Measurements from ENCODE around the gene NOSIP. TPM values are rescaled to one million over a fixed set of nuclear protein-coding genes. Genes with fewer than 3 reads are reported as not detected.
A peak's percentile ranks its signal among the peaks of the same experiment; 100 is the strongest.

NOSIP gene
- total and polyA plus RNA-seq, 10 of the 15 experiments (the other 5 are each of a cell fraction or from before 2014, with no cell fraction given), result 7.2 to 85.5 (median 48.4) TPM

- TF ChIP-seq STAT3 (IDR thresholded peaks at IDR 0.05; ENCODE audit: low read depth, low read length) (no peak), IKZF1 (conservative IDR thresholded peaks at IDR 0.05) (no peak), ZNF622 (IDR thresholded peaks at IDR 0.05) (no peak), RCOR1 (conservative IDR thresholded peaks at IDR 0.05; ENCODE audit: low read depth, low read length) (no peak), JUNB (IDR thresholded peaks at IDR 0.05) (no peak), ZSCAN29 (IDR thresholded peaks at IDR 0.05) (no peak), NR2F1 (conservative IDR thresholded peaks at IDR 0.05) (peak; percentile 44; the same call in 1 of the 2 replicates), SRF (IDR thresholded peaks at IDR 0.05; ENCODE audit: low read depth in 2 of 2, low read length in 2 of 2) (no peak), EGR1 (IDR thresholded peaks at IDR 0.05; ENCODE audit: borderline replicate concordance in 1 of 2, low read depth in 2 of 2, low read length in 2 of 2) (0 out of 3 replicates have a peak, but pooled peaks of 1 of the 2 experiments have one; percentile 10), SP1 (IDR thresholded peaks at IDR 0.05; ENCODE audit: low read depth, low read length) (peak; percentile 92), JUND (IDR thresholded peaks at IDR 0.05; ENCODE audit: low read depth, low read length) (no peak), CHD2 (IDR thresholded peaks at IDR 0.05; ENCODE audit: borderline replicate concordance, low read depth, low read length) (peak; percentile 92), HDAC2 (IDR thresholded peaks at IDR 0.05) (no peak), POLR2A (IDR thresholded peaks at IDR 0.05; ENCODE audit: low read depth, low read length) (peak; percentile 57), NFYB (IDR thresholded peaks at IDR 0.05; ENCODE audit: insufficient read depth, low read depth, low read length) (peak; percentile 94), CEBPB (IDR thresholded peaks at IDR 0.05; ENCODE audit: borderline replicate concordance in 1 of 2, low read depth in 2 of 2, low read length in 2 of 2) (no peak), CHD4 (IDR thresholded peaks at IDR 0.05) (no peak), ZNF217 (IDR thresholded peaks at IDR 0.05) (no peak), CREM (IDR thresholded peaks at IDR 0.05; ENCODE audit: low read depth) (0 out of 2 replicates have a peak, but pooled peaks have one; percentile 4), ATF3 (IDR thresholded peaks at IDR 0.05; ENCODE audit: borderline replicate concordance, extremely low read depth, low read depth, low read length) (no peak), IRF4 (IDR thresholded peaks at IDR 0.05; ENCODE audit: low read depth, low read length) (no peak), TCF3 (IDR thresholded peaks at IDR 0.05; ENCODE audit: borderline replicate concordance, insufficient read depth, low read depth, low read length) (no peak), FOXK2 (IDR thresholded peaks at IDR 0.05) (peak; percentile 85), ATF7 (IDR thresholded peaks at IDR 0.05; ENCODE audit: low read depth) (peak; percentile 42; the same call in 1 of the 2 replicates), ZNF274 (IDR thresholded peaks at IDR 0.05; ENCODE audit: insufficient read depth, insufficient read length) (no peak), RFX5 (IDR thresholded peaks at IDR 0.05; ENCODE audit: low read depth, low read length) (peak; percentile 65)
- TF ChIP-seq, protein P1, sequence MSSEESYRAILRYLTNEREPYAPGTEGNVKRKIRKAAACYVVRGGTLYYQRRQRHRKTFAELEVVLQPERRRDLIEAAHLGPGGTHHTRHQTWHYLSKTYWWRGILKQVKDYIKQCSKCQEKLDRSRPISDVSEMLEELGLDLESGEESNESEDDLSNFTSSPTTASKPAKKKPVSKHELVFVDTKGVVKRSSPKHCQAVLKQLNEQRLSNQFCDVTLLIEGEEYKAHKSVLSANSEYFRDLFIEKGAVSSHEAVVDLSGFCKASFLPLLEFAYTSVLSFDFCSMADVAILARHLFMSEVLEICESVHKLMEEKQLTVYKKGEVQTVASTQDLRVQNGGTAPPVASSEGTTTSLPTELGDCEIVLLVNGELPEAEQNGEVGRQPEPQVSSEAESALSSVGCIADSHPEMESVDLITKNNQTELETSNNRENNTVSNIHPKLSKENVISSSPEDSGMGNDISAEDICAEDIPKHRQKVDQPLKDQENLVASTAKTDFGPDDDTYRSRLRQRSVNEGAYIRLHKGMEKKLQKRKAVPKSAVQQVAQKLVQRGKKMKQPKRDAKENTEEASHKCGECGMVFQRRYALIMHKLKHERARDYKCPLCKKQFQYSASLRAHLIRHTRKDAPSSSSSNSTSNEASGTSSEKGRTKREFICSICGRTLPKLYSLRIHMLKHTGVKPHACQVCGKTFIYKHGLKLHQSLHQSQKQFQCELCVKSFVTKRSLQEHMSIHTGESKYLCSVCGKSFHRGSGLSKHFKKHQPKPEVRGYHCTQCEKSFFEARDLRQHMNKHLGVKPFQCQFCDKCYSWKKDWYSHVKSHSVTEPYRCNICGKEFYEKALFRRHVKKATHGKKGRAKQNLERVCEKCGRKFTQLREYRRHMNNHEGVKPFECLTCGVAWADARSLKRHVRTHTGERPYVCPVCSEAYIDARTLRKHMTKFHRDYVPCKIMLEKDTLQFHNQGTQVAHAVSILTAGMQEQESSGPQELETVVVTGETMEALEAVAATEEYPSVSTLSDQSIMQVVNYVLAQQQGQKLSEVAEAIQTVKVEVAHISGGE (CRISPR knock-in tag; IDR thresholded peaks at IDR 0.05), result no peak
- TF ChIP-seq, protein P2, sequence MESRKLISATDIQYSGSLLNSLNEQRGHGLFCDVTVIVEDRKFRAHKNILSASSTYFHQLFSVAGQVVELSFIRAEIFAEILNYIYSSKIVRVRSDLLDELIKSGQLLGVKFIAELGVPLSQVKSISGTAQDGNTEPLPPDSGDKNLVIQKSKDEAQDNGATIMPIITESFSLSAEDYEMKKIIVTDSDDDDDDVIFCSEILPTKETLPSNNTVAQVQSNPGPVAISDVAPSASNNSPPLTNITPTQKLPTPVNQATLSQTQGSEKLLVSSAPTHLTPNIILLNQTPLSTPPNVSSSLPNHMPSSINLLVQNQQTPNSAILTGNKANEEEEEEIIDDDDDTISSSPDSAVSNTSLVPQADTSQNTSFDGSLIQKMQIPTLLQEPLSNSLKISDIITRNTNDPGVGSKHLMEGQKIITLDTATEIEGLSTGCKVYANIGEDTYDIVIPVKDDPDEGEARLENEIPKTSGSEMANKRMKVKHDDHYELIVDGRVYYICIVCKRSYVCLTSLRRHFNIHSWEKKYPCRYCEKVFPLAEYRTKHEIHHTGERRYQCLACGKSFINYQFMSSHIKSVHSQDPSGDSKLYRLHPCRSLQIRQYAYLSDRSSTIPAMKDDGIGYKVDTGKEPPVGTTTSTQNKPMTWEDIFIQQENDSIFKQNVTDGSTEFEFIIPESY (IDR thresholded peaks at IDR 0.05), result no peak
Measured at GRCh38 chr19:49593233-49594113, 13.1 kb upstream of the NOSIP start (continued).

Data from GM12878 (cell line).